Neural progenitor cell (in vitro differentiated cells): ENCODE measurements around the gene DSTN. TPM values are rescaled to one million over a fixed set of nuclear protein-coding genes. Genes with fewer than 3 reads are reported as not detected.
A peak's percentile ranks its signal among the peaks of the same experiment; 100 is the strongest.

Experiments used
- DNase-seq: peaks from one replicate; pipeline ENCODE4 v3.0.0-alpha.2; 2016; ENCODE audit warnings: low spot score
- H2AFZ ChIP-seq: fragments of 200-600 bp; sonication (generic); replicated peaks from 2 replicates; pipeline ENCODE4 v1.6.1; 2016; ENCODE audit warnings: antibody characterized with exemption
- H3F3A ChIP-seq: fragments of 200-600 bp; sonication (generic); 2 replicates; pipeline ENCODE4 v1.6.1; 2016; ENCODE audit warnings: antibody characterized with exemption, low read depth
- H3K27ac ChIP-seq: fragments of 200-600 bp; sonication (generic); 2 replicates; pipeline ENCODE4 v1.5.1; 2016; ENCODE audit warnings: mild to moderate bottlenecking
- H3K27me3 ChIP-seq: fragments of 200-600 bp; sonication (generic); 2 replicates; pipeline ENCODE4 v1.6.1; 2016; ENCODE audit warnings: mild to moderate bottlenecking, moderate library complexity
- H3K36me3 ChIP-seq: fragments of 200-600 bp; sonication (generic); 2 replicates; pipeline ENCODE4 v1.5.1; 2016
- H3K4me1 ChIP-seq: fragments of 200-600 bp; sonication (generic); 2 replicates; pipeline ENCODE4 v1.6.1; 2016; ENCODE audit warnings: mixed run types
- H3K4me2 ChIP-seq: fragments of 200-600 bp; sonication (generic); 2 replicates; pipeline ENCODE4 v1.6.1; 2016
- H3K4me3 ChIP-seq: fragments of 200-600 bp; sonication (generic); 2 replicates; pipeline ENCODE4 v1.5.1; 2016
- H3K79me2 ChIP-seq: fragments of 200-600 bp; sonication (generic); 2 replicates; pipeline ENCODE4 v1.6.1; 2016; ENCODE audit warnings: low read depth
- H3K9ac ChIP-seq: fragments of 200-600 bp; sonication (generic); 2 replicates; pipeline ENCODE4 v1.6.1; 2016
- H3K9me3 ChIP-seq: fragments of 200-600 bp; sonication (generic); 2 replicates; pipeline ENCODE4 v1.5.1; 2016; ENCODE audit warnings: low read depth
- H4K20me1 ChIP-seq: fragments of 200-600 bp; sonication (generic); 2 replicates; pipeline ENCODE4 v1.6.1; 2016; ENCODE audit warnings: low read depth
- H3K27ac Mint-ChIP-seq: 3 replicates; pipeline ENCODE4 v1.8.0; 2021; ENCODE audit warnings: mixed read lengths
- H3K27me3 Mint-ChIP-seq: 2 replicates; pipeline ENCODE4 v1.8.0; 2022; ENCODE audit warnings: low read depth, mild to moderate bottlenecking, inconsistent platforms, moderate library complexity, mixed read lengths; ENCODE audit not compliant: insufficient read depth
- H3K36me3 Mint-ChIP-seq: 3 replicates; pipeline ENCODE4 v1.8.0; 2021; ENCODE audit warnings: mixed read lengths
- H3K4me1 Mint-ChIP-seq: 3 replicates; pipeline ENCODE4 v1.8.0; 2021; ENCODE audit warnings: mixed read lengths
- H3K4me3 Mint-ChIP-seq: 3 replicates; pipeline ENCODE4 v1.8.0; 2021; ENCODE audit warnings: mild to moderate bottlenecking, moderate library complexity, mixed read lengths
- H3K9me3 Mint-ChIP-seq: 3 replicates; pipeline ENCODE4 v1.8.0; 2020; ENCODE audit warnings: mixed read lengths
- EZH2 ChIP-seq: fragments of 200-600 bp; sonication (generic); IDR thresholded peaks from 2 replicates; pipeline ENCODE4 v1.6.1; 2017; ENCODE audit warnings: antibody characterized with exemption, mild to moderate bottlenecking, moderate library complexity
- EZH2phosphoT487 ChIP-seq: fragments of 200-600 bp; sonication (generic); IDR thresholded peaks from 2 replicates; pipeline ENCODE4 v1.6.1; 2017; ENCODE audit warnings: antibody characterized with exemption
- total RNA-seq: library from RNA; depleted of rRNA; stranded (reverse); fragments of >200 nt; gene quantifications from 2 replicates; pipeline ENCODE4 v1.2.3, GENCODE V29; 2015; ENCODE audit warnings: low replicate concordance
- TF ChIP-seq, protein P1 (sequence below): fragments of 200-600 bp; sonication (generic); IDR thresholded peaks from 2 replicates; pipeline ENCODE4 v1.5.1; 2017; ENCODE audit warnings: antibody characterized with exemption, mild to moderate bottlenecking

The DSTN gene
- total RNA-seq, 1 donor from 2014 or later, result 158 TPM

DNA sequence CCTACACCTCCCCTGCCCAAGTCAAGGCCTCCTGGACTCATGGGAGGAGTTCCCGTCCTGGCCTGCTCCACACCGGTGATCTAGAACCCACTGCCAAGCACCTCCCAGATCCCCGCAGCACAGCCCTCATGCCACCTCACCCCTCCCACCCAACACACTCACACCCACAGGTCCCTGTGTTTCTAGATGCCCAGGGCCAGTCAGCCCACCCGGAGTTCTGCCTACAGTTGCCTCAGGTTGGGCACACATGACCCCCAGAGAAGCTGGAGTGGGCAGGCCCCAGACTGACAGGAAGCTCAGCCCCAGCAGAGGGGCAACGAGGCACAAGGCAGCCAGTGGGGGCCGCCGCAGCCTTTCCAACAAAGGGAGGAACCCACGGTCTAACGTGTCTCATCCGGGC is 82.5 kb downstream of the DSTN start:
- Histone ChIP-seq H3K9ac (no peak overlapping the region), H2AFZ (no peak overlapping the region), H3K79me2 (peaks cover 9% of the 10 kb centered on the region), H4K20me1 (peaks cover 50% of the 10 kb centered on the region), H3K9me3 (no peaks in the 10 kb centered on the region), H3K4me3 (no peak overlapping the region), H3K4me1 (peaks cover 14% of the 10 kb centered on the region), H3K36me3 (no peaks in the 10 kb centered on the region), H3K4me2 (no peak overlapping the region), H3K27ac (no peak overlapping the region), H3K27me3 (no peaks in the 10 kb centered on the region), H3F3A (peaks cover 13% of the 10 kb centered on the region)
- H3K27ac Mint-ChIP-seq, result no peak overlapping the region
- DNase-seq, result no peak
- H3K27me3 Mint-ChIP-seq, result peaks cover 12% of the 10 kb centered on the region
- H3K4me1 Mint-ChIP-seq, result peaks cover 37% of the 10 kb centered on the region
- H3K36me3 Mint-ChIP-seq, result peaks cover 21% of the 10 kb centered on the region
- H3K9me3 Mint-ChIP-seq, result peaks cover 2% of the 10 kb centered on the region
- TF ChIP-seq EZH2, result no peak
- TF ChIP-seq, protein P1, sequence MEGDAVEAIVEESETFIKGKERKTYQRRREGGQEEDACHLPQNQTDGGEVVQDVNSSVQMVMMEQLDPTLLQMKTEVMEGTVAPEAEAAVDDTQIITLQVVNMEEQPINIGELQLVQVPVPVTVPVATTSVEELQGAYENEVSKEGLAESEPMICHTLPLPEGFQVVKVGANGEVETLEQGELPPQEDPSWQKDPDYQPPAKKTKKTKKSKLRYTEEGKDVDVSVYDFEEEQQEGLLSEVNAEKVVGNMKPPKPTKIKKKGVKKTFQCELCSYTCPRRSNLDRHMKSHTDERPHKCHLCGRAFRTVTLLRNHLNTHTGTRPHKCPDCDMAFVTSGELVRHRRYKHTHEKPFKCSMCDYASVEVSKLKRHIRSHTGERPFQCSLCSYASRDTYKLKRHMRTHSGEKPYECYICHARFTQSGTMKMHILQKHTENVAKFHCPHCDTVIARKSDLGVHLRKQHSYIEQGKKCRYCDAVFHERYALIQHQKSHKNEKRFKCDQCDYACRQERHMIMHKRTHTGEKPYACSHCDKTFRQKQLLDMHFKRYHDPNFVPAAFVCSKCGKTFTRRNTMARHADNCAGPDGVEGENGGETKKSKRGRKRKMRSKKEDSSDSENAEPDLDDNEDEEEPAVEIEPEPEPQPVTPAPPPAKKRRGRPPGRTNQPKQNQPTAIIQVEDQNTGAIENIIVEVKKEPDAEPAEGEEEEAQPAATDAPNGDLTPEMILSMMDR, result no peak
- H3K4me3 Mint-ChIP-seq, result no peak overlapping the region

DNA sequence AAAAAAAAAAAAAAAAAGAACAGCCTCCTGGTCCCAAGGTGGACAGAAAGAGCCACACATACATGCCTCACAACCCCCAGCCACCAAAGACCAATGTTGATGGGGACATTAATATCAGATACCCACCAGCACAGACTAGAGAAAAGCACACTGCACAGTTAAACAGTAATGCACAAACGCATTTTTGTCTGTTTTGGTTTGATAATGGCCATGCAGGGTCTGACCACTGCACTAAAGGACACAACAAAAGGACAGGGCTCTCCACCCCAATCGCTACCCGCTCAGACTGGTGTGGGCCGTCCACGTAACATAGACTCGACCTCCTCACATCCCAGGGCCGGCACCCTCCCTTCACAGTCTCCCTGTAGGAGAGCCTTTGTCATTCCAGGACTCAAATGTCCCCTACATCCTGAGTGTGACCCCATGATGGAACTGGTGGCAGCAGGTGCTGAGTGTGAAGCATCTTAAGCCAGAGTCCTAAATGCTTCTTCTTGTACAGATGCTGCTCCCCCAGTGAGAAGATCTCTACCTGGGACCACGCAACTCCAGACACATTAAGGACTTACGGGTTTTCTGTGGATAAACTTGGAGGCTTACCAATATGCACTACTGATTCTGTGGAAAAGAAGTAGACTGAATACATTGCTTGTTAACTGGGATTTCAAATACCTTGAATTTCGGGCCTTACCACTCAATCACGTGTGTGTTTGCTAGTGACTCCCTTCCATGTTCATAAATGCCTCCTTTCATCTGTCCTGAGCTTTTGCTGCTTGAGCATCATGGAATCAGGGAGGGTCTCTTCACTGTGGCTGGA is 84.2 kb downstream of the DSTN start:
- Histone ChIP-seq H3K9ac (no peak overlapping the region), H3K4me2 (no peak overlapping the region), H3K36me3 (no peaks in the 10 kb centered on the region), H3F3A (peaks cover 3% of the 10 kb centered on the region), H4K20me1 (peaks cover 34% of the 10 kb centered on the region), H3K9me3 (no peaks in the 10 kb centered on the region), H3K27me3 (no peaks in the 10 kb centered on the region), H3K79me2 (no peaks in the 10 kb centered on the region), H3K27ac (no peak overlapping the region), H2AFZ (no peak overlapping the region), H3K4me3 (no peak overlapping the region), H3K4me1 (peaks cover 3% of the 10 kb centered on the region)
- H3K36me3 Mint-ChIP-seq, result peaks cover 35% of the 10 kb centered on the region
- peaks cover 27% of the 10 kb centered on the region for H3K4me1 Mint-ChIP-seq
- no peak for TF ChIP-seq EZH2phosphoT487
- TF ChIP-seq, protein P1, result no peak
- no peak for TF ChIP-seq EZH2
- H3K9me3 Mint-ChIP-seq, result peaks cover 6% of the 10 kb centered on the region
- peak overlapping the region; percentile 50 for H3K27ac Mint-ChIP-seq
- no peak overlapping the region for H3K4me3 Mint-ChIP-seq
- H3K27me3 Mint-ChIP-seq, result peaks cover 6% of the 10 kb centered on the region
- no peak for DNase-seq

DNA sequence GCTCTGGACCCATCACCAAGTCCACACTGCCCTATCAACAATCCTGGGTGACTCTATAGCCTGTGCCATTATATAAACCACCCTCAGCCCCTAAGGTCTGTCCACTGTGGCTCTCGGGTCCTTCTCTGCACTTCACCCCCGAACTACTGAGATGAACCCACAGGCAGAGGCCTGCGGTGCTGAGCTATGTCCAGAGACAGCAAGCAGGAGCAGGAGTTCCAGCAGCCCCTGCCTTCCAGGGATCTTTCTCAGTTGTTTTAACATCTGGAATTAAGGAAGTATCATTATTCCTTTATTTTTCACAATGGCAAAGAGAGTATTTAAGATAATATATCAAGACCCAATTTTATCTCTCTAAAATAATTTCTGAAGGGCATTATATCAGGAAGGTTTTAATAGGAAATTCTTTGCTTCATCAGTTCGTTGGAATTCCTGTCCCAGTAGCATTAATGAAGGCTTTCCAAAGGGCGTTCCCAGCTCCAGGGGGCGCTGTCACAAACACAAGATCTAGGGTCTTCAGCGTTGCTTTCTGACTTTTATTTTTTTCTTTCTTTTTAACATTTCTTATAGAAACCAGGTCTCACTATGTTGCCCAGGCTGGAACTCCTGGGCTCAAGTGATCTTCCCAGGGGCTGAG is 84.9 kb downstream of the DSTN start:
- H3K4me3 ChIP-seq, result no peak overlapping the region
- no peaks in the 10 kb centered on the region for H3K79me2 ChIP-seq
- DNase-seq, result peak; percentile 78
- no peak overlapping the region for H3K4me2 ChIP-seq
- Mint-ChIP-seq H3K36me3 (peaks cover 39% of the 10 kb centered on the region), H3K27me3 (peaks cover 6% of the 10 kb centered on the region), H3K4me1 (peaks cover 21% of the 10 kb centered on the region), H3K27ac (no peak overlapping the region), H3K9me3 (peaks cover 10% of the 10 kb centered on the region), H3K4me3 (no peak overlapping the region)
- peaks cover 26% of the 10 kb centered on the region for H4K20me1 ChIP-seq
- TF ChIP-seq, protein P1, result peak; percentile 93
- TF ChIP-seq EZH2phosphoT487, result no peak
- no peak for TF ChIP-seq EZH2
- H3K9me3 ChIP-seq, result no peaks in the 10 kb centered on the region
- no peaks in the 10 kb centered on the region for H3F3A ChIP-seq
- H2AFZ ChIP-seq, result no peak overlapping the region
- no peaks in the 10 kb centered on the region for H3K36me3 ChIP-seq
- no peaks in the 10 kb centered on the region for H3K27me3 ChIP-seq
- H3K9ac ChIP-seq, result no peak overlapping the region
- no peak overlapping the region for H3K27ac ChIP-seq
- H3K4me1 ChIP-seq, result no peaks in the 10 kb centered on the region
